ENCODE results near the gene RPGRIP1L.

GRCh38 chr16:53689636-53690035, 14.0 kb downstream of the RPGRIP1L start:
- TF ChIP-seq, protein P1, sequence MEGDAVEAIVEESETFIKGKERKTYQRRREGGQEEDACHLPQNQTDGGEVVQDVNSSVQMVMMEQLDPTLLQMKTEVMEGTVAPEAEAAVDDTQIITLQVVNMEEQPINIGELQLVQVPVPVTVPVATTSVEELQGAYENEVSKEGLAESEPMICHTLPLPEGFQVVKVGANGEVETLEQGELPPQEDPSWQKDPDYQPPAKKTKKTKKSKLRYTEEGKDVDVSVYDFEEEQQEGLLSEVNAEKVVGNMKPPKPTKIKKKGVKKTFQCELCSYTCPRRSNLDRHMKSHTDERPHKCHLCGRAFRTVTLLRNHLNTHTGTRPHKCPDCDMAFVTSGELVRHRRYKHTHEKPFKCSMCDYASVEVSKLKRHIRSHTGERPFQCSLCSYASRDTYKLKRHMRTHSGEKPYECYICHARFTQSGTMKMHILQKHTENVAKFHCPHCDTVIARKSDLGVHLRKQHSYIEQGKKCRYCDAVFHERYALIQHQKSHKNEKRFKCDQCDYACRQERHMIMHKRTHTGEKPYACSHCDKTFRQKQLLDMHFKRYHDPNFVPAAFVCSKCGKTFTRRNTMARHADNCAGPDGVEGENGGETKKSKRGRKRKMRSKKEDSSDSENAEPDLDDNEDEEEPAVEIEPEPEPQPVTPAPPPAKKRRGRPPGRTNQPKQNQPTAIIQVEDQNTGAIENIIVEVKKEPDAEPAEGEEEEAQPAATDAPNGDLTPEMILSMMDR (IDR thresholded peaks at IDR 0.05), result no peak
- TF ChIP-seq EZH2 (IDR thresholded peaks at IDR 0.05), result no peak
